WTC11 (cell line): ENCODE results near the gene EIF2A. TPM values are rescaled to one million over a fixed set of nuclear protein-coding genes. Genes with fewer than 3 reads are reported as not detected.
A peak's percentile ranks its signal among the peaks of the same experiment; 100 is the strongest.

Experiments used
- ATAC-seq: fragments of 200-7000 bp; cut with Tn5 transposase; 2 replicates; pipeline ENCODE4 v1.10.0; 2021; ENCODE audit warnings: mild to moderate bottlenecking, moderate library complexity
- CTCF ChIA-PET: fragments of 300-600 bp; sonication (Branson Sonifier 250); formaldehyde crosslinking; loops from one replicate; lab custom pipeline; 2021; ENCODE audit warnings: antibody characterized with exemption; lab: Charles Lee
- POLR2A ChIA-PET: fragments of 350-600 bp; sonication (Branson Sonifier 250); formaldehyde crosslinking; loops from one replicate; lab custom pipeline; 2021; ENCODE audit warnings: antibody characterized with exemption; lab: Charles Lee
- DNase-seq: peaks from one replicate; pipeline ENCODE4 v3.0.0; 2021; ENCODE audit warnings: low spot score
- H3K27ac Mint-ChIP-seq: 2 replicates; pipeline ENCODE4 v1.8.0; 2021; ENCODE audit warnings: mixed read lengths
- H3K27me3 Mint-ChIP-seq: 2 replicates; pipeline ENCODE4 v1.8.0; 2021; ENCODE audit warnings: low read depth, mild to moderate bottlenecking, moderate library complexity, mixed read lengths
- H3K36me3 Mint-ChIP-seq: 2 replicates; pipeline ENCODE4 v1.8.0; 2021; ENCODE audit warnings: mixed read lengths
- H3K4me1 Mint-ChIP-seq: 2 replicates; pipeline ENCODE4 v1.8.0; 2022; ENCODE audit warnings: mixed read lengths
- H3K4me3 Mint-ChIP-seq: 2 replicates; pipeline ENCODE4 v1.8.0; 2021; ENCODE audit warnings: mild to moderate bottlenecking, moderate library complexity, mixed read lengths
- H3K9me3 Mint-ChIP-seq: 2 replicates; pipeline ENCODE4 v1.8.0; 2021; ENCODE audit warnings: mixed read lengths
- AR ChIP-seq: fragments of 250-450 bp; sonication (Bioruptor Pico); IDR thresholded peaks from 2 replicates; pipeline ENCODE4 v1.9.0; 2021; ENCODE audit warnings: mild to moderate bottlenecking
- ATF2 ChIP-seq: sonication (generic); formaldehyde crosslinking; IDR thresholded peaks from 2 replicates; pipeline ENCODE4 v1.8.1; 2022; ENCODE audit warnings: low read depth, missing genetic modification reagents, borderline replicate concordance
- CBFB ChIP-seq: sonication (generic); formaldehyde crosslinking; IDR thresholded peaks from 2 replicates; pipeline ENCODE4 v1.8.1; 2022; ENCODE audit warnings: mild to moderate bottlenecking, low read depth, missing genetic modification reagents
- CDX4 ChIP-seq: fragments of 250-450 bp; sonication (Bioruptor Pico); IDR thresholded peaks from 2 replicates; pipeline ENCODE4 v1.9.0; 2021; ENCODE audit warnings: moderate library complexity, mild to moderate bottlenecking, inconsistent platforms, borderline replicate concordance
- E2F5 ChIP-seq: sonication (generic); formaldehyde crosslinking; IDR thresholded peaks from 2 replicates; pipeline ENCODE4 v1.8.1; 2022; ENCODE audit warnings: mild to moderate bottlenecking, moderate library complexity, missing genetic modification reagents
- EMX1 ChIP-seq: fragments of 250-450 bp; sonication (Bioruptor Pico); IDR thresholded peaks from 2 replicates; pipeline ENCODE4 v1.8.0; 2021; ENCODE audit warnings: mild to moderate bottlenecking
- ERG ChIP-seq: fragments of 250-450 bp; sonication (Bioruptor Pico); IDR thresholded peaks from 2 replicates; pipeline ENCODE4 v1.8.0; 2021; ENCODE audit warnings: mild to moderate bottlenecking
- ETV6 ChIP-seq: sonication (generic); formaldehyde crosslinking; IDR thresholded peaks from 2 replicates; pipeline ENCODE4 v1.8.1; 2022; ENCODE audit warnings: mild to moderate bottlenecking, missing genetic modification reagents
- JAZF1 ChIP-seq: fragments of 250-450 bp; sonication (Bioruptor Pico); IDR thresholded peaks from 2 replicates; pipeline ENCODE4 v1.9.0; 2021; ENCODE audit warnings: moderate library complexity, mild to moderate bottlenecking, inconsistent platforms
- NFYB ChIP-seq: sonication (generic); formaldehyde crosslinking; conservative IDR thresholded peaks from 2 replicates; pipeline ENCODE4 v1.8.0; 2022; ENCODE audit warnings: low read depth, missing genetic modification reagents
- PREB ChIP-seq: sonication (generic); formaldehyde crosslinking; IDR thresholded peaks from 2 replicates; pipeline ENCODE4 v1.8.1; 2022; ENCODE audit warnings: mild to moderate bottlenecking, missing genetic modification reagents, moderate library complexity, borderline replicate concordance
- STAT6 ChIP-seq: sonication (generic); formaldehyde crosslinking; conservative IDR thresholded peaks from 2 replicates; pipeline ENCODE4 v1.8.1; 2023; ENCODE audit warnings: mild to moderate bottlenecking, low read depth, missing genetic modification reagents, moderate library complexity
- TEAD1 ChIP-seq: sonication (generic); formaldehyde crosslinking; IDR thresholded peaks from 2 replicates; pipeline ENCODE4 v1.8.0; 2022; ENCODE audit warnings: mild to moderate bottlenecking, missing genetic modification reagents
- TP53 ChIP-seq: sonication (generic); formaldehyde crosslinking; IDR thresholded peaks from 2 replicates; pipeline ENCODE4 v1.8.1; 2023; ENCODE audit warnings: mild to moderate bottlenecking, missing genetic modification reagents
- USF1 ChIP-seq: sonication (generic); formaldehyde crosslinking; IDR thresholded peaks from 2 replicates; pipeline ENCODE4 v1.8.0; 2022; ENCODE audit warnings: mild to moderate bottlenecking, missing genetic modification reagents
- ZNF121 ChIP-seq: sonication (generic); formaldehyde crosslinking; IDR thresholded peaks from 2 replicates; pipeline ENCODE4 v1.8.0; 2023; ENCODE audit warnings: missing genetic modification reagents
- ZNF396 ChIP-seq: fragments of 250-450 bp; sonication (Bioruptor Pico); IDR thresholded peaks from 2 replicates; pipeline ENCODE4 v1.8.0; 2021; ENCODE audit warnings: mild to moderate bottlenecking, moderate library complexity, borderline replicate concordance
- total RNA-seq: library from RNA; stranded (reverse); gene quantifications from 3 replicates; pipeline ENCODE4 v1.2.3, GENCODE V29; 2021

The EIF2A gene
- total RNA-seq, 1 experiment from 2014 or later: 88.4 TPM

- H3K4me1 Mint-ChIP-seq: no peaks in the 10 kb centered on the region
Measured at GRCh38 chr3:150588027-150588830, 41.6 kb downstream of the EIF2A start.

More at GRCh38 chr3:150588027-150588830, 41.6 kb downstream of the EIF2A start:
- TF ChIP-seq ETV6 (no peak), STAT6 (CRISPR knock-in tag) (no peak), TEAD1 (no peak), EMX1 (no peak), JAZF1 (CRISPR knock-in tag) (no peak), CBFB (CRISPR knock-in tag) (no peak), ZNF121 (CRISPR knock-in tag) (no peak), CDX4 (CRISPR knock-in tag) (no peak), NFYB (CRISPR knock-in tag) (no peak), ZNF396 (no peak), TP53 (CRISPR knock-in tag) (no peak), AR (CRISPR knock-in tag) (no peak), ATF2 (CRISPR knock-in tag) (no peak), USF1 (CRISPR knock-in tag) (no peak), PREB (no peak), ERG (no peak), E2F5 (no peak)
- H3K4me3 Mint-ChIP-seq: no peak overlapping the region
- DNase-seq (no peak), ATAC-seq (peak; percentile 55; the same call in 1 of the 2 replicates)
- ChIA-PET POLR2A (no interaction called here), CTCF (no interaction called here)
- peaks cover 22% of the 10 kb centered on the region for H3K36me3 Mint-ChIP-seq
- peak overlapping the region; percentile 70 for H3K27ac Mint-ChIP-seq
- H3K27me3 Mint-ChIP-seq: no peaks in the 10 kb centered on the region
- no peaks in the 10 kb centered on the region for H3K9me3 Mint-ChIP-seq
